Small intestine (tissue), 7 donors: ENCODE data around the gene ADGRL3. TPM values are rescaled to one million over a fixed set of nuclear protein-coding genes. Genes with fewer than 3 reads are reported as not detected.
"Not testable (repeated sequence)": the region's sequence is repeated elsewhere in the genome, so short reads cannot be mapped to it uniquely, and the experiment has no call there.

Experiments used
- DNase-seq, 2 donors: peaks; one replicate each; pipeline versions ENCODE4 v3.0.0 to v3.0.0-alpha.2; 2013
- FAIRE-seq: peaks from 2 replicates; lab custom pipeline; 2012; peaks lifted over from hg19 to GRCh38; lab: Jason Lieb, UNC
- H3K27ac ChIP-seq, 3 donors: one replicate each; pipeline ENCODE4 v1.5.1; 2013; ENCODE audit warnings: low read length in 2 of 3, mild to moderate bottlenecking in 2 of 3, control low read depth in 1 of 3, inconsistent platforms in 1 of 3, low read depth in 1 of 3, moderate library complexity in 1 of 3
- H3K27me3 ChIP-seq, 3 donors: one replicate each; pipeline ENCODE4 v1.6.1; 2013; ENCODE audit warnings: low read length in 3 of 3, inconsistent platforms in 1 of 3; ENCODE audit not compliant: control insufficient read depth in 3 of 3, insufficient read depth in 3 of 3
- H3K36me3 ChIP-seq, 3 donors: one replicate each; pipeline ENCODE4 v1.6.1; 2013; ENCODE audit warnings: low read length in 3 of 3, inconsistent platforms in 1 of 3, low read depth in 1 of 3, mild to moderate bottlenecking in 1 of 3, moderate library complexity in 1 of 3; ENCODE audit not compliant: control insufficient read depth in 3 of 3, insufficient read depth in 2 of 3
- H3K4me1 ChIP-seq, 3 donors: one replicate each; pipeline ENCODE4 v1.6.1; 2013; ENCODE audit warnings: low read length in 2 of 3, inconsistent platforms in 1 of 3, low read depth in 1 of 3, mild to moderate bottlenecking in 1 of 3, moderate library complexity in 1 of 3; ENCODE audit not compliant: control insufficient read depth in 3 of 3, insufficient read depth in 2 of 3
- H3K4me3 ChIP-seq, 3 donors: one replicate each; pipeline ENCODE4 v1.5.1; 2013; ENCODE audit warnings: low read length in 3 of 3, control low read depth in 1 of 3, inconsistent platforms in 1 of 3, low read depth in 1 of 3, mild to moderate bottlenecking in 1 of 3, moderate library complexity in 1 of 3
- H3K9me3 ChIP-seq, 2 donors: one replicate each; pipeline ENCODE4 v1.6.1; 2013; ENCODE audit warnings: low read depth in 1 of 2, low read length in 1 of 2; ENCODE audit not compliant: control insufficient read depth in 2 of 2, insufficient read depth in 1 of 2
- WGBS, 3 donors: extraction: QIAGEN DNeasy Blood & Tissue Kit; methylation state at CpG; one replicate each; pipeline ENCODE4 v1.1.7; 2013; 5-methylcytosine and 5-hydroxymethylcytosine counted together
- polyA plus RNA-seq, 4 donors: library from polyadenylated mRNA; stranded (reverse) in 3 of 4; unstranded in 1 of 4; fragments of 200-250 nt in 3 of 4; fragments of 120-200 nt in 1 of 4; gene quantifications; one replicate each; pipeline versions ENCODE4 v1.2.1 to v1.2.3, GENCODE V29; 2013
- donor health status: healthy with polysubstance abuse.
- donor health status: control.
- donor health status: control.
- donor health status: Bipolar disorder and iron deficiency.
- donor health status: healthy.

Gene ADGRL3
- polyA plus RNA-seq, 4 donors: under 0.01 to 7.9 (median 1.3) TPM

GRCh38 chr4:61356696-61357095, 156.6 kb downstream of the ADGRL3 start:
- WGBS, 3 donors: 72 to 87% (median 79%) methylated on average over 1 of the region's 1 CpG
- H3K9me3 ChIP-seq: no peaks in the 10 kb centered on the region

GRCh38 chr4:61359301-61359700, 159.2 kb downstream of the ADGRL3 start:
- H3K27me3 ChIP-seq: no peaks in the 10 kb centered on the region
- H3K9me3 ChIP-seq: no peaks in the 10 kb centered on the region
- H3K4me3 ChIP-seq: no peak overlapping the region
- H3K36me3 ChIP-seq: no peaks in the 10 kb centered on the region
- no peak for DNase-seq
- no peak for FAIRE-seq
- no peak overlapping the region for H3K27ac ChIP-seq
- 41 to 52% (median 48%) methylated on average over 3 of the region's 3 CpGs for WGBS, 3 donors
- H3K4me1 ChIP-seq: no peaks in the 10 kb centered on the region

More at GRCh38 chr4:61356696-61357095, 156.6 kb downstream of the ADGRL3 start:
- Histone ChIP-seq H3K4me3 (no peak overlapping the region), H3K4me1 (no peaks in the 10 kb centered on the region), H3K36me3 (no peaks in the 10 kb centered on the region), H3K27ac (no peak overlapping the region), H3K27me3 (no peaks in the 10 kb centered on the region)
- DNase-seq: no peak
- no peak for FAIRE-seq

GRCh38 chr4:61372817-61373216, 172.7 kb downstream of the ADGRL3 start:
- not testable (repeated sequence) for DNase-seq, H3K4me3 ChIP-seq, H3K9me3 ChIP-seq, H3K36me3 ChIP-seq, FAIRE-seq, H3K27ac ChIP-seq, H3K27me3 ChIP-seq, H3K4me1 ChIP-seq
- WGBS, 3 donors: 89 to 92% (median 90%) methylated on average over 24 to 26 of the region's 26 CpGs

GRCh38 chr4:61373901-61374440, 173.8 kb downstream of the ADGRL3 start:
- H3K27me3 ChIP-seq: no peaks in the 10 kb centered on the region
- H3K36me3 ChIP-seq: no peaks in the 10 kb centered on the region
- no peaks in the 10 kb centered on the region for H3K9me3 ChIP-seq
- 54 to 78% (median 66%) methylated on average over 1 of the region's 1 CpG for WGBS, 3 donors
- DNase-seq: no peak
- no peaks in the 10 kb centered on the region for H3K4me1 ChIP-seq
- no peak overlapping the region for H3K27ac ChIP-seq
- FAIRE-seq: no peak
- H3K4me3 ChIP-seq: no peak overlapping the region

GRCh38 chr4:61374447-61374891, 174.3 kb downstream of the ADGRL3 start:
- Histone ChIP-seq H3K36me3 (no peaks in the 10 kb centered on the region), H3K4me3 (no peak overlapping the region), H3K4me1 (no peaks in the 10 kb centered on the region), H3K27ac (peak overlapping the region in 1 of 3 donors; percentile 16), H3K9me3 (no peaks in the 10 kb centered on the region), H3K27me3 (no peaks in the 10 kb centered on the region)
- WGBS, 3 donors: 47 to 65% (median 65%) methylated on average over 1 of the region's 1 CpG
- FAIRE-seq: no peak
- DNase-seq: no peak

GRCh38 chr4:61375301-61375700, 175.2 kb downstream of the ADGRL3 start:
- Histone ChIP-seq H3K27me3 (no peaks in the 10 kb centered on the region), H3K4me3 (no peak overlapping the region), H3K9me3 (no peaks in the 10 kb centered on the region), H3K36me3 (no peaks in the 10 kb centered on the region), H3K27ac (no peak overlapping the region), H3K4me1 (no peaks in the 10 kb centered on the region)
- 59 to 78% (median 68%) methylated on average over 2 of the region's 2 CpGs for WGBS, 3 donors
- FAIRE-seq (no peak), DNase-seq (no peak)

- no peak overlapping the region for H3K27ac ChIP-seq
- H3K27me3 ChIP-seq: no peaks in the 10 kb centered on the region
- H3K9me3 ChIP-seq: no peaks in the 10 kb centered on the region
- 67 to 77% (median 70%) methylated on average over 3 of the region's 3 CpGs for WGBS, 3 donors
- no peak for DNase-seq
- H3K4me1 ChIP-seq: no peaks in the 10 kb centered on the region
- H3K4me3 ChIP-seq: no peak overlapping the region
- no peaks in the 10 kb centered on the region for H3K36me3 ChIP-seq
- FAIRE-seq: no peak
Measured at GRCh38 chr4:61376301-61376700, 176.2 kb downstream of the ADGRL3 start.

- no peak overlapping the region for H3K4me3 ChIP-seq
- FAIRE-seq (no peak), DNase-seq (no peak)
- H3K27me3 ChIP-seq: no peaks in the 10 kb centered on the region
- no peaks in the 10 kb centered on the region for H3K9me3 ChIP-seq
- no peak overlapping the region for H3K27ac ChIP-seq
- H3K4me1 ChIP-seq: no peaks in the 10 kb centered on the region
- WGBS, 3 donors: 59 to 75% (median 71%) methylated on average over 1 of the region's 1 CpG
- H3K36me3 ChIP-seq: no peaks in the 10 kb centered on the region
Measured at GRCh38 chr4:61379406-61379805, 179.3 kb downstream of the ADGRL3 start.

- Histone ChIP-seq H3K9me3 (no peaks in the 10 kb centered on the region), H3K36me3 (no peaks in the 10 kb centered on the region), H3K4me1 (no peaks in the 10 kb centered on the region), H3K27me3 (no peaks in the 10 kb centered on the region), H3K27ac (no peak overlapping the region), H3K4me3 (no peak overlapping the region)
- WGBS, 3 donors: 68 to 80% (median 73%) methylated on average over 2 of the region's 2 CpGs
- DNase-seq (no peak), FAIRE-seq (no peak)
Measured at GRCh38 chr4:61380865-61381264, 180.7 kb downstream of the ADGRL3 start.
